Sigmoid colon (tissue), 4 donors: ENCODE results near the gene RPL7A.

ENCODE experiments used
- CTCF ChIP-seq, 4 experiments: fragments of 450-650 bp in 3 of 4; fragments of 200-600 bp in 1 of 4; IDR thresholded peaks; one replicate each; pipeline ENCODE4 v1.5.1; 2016 to 2019; ENCODE audit warnings: antibody characterized with exemption in 4 of 4, mild to moderate bottlenecking in 3 of 4, moderate library complexity in 2 of 4
- EP300 ChIP-seq, 4 donors: sonication (generic); formaldehyde crosslinking; IDR thresholded peaks; one replicate each; pipeline ENCODE4 v1.6.1; 2017; ENCODE audit warnings: antibody characterized with exemption in 4 of 4
- POLR2AphosphoS5 ChIP-seq, 4 donors: sonication (generic); formaldehyde crosslinking; IDR thresholded peaks; one replicate each; pipeline ENCODE4 v1.6.1; 2017; ENCODE audit warnings: antibody characterized with exemption in 4 of 4

- TF ChIP-seq EP300 (IDR thresholded peaks at IDR 0.05) (no peak), POLR2AphosphoS5 (IDR thresholded peaks at IDR 0.05) (no peak), CTCF (IDR thresholded peaks at IDR 0.05) (no peak)
These were observed 26.6 kb downstream of the RPL7A start for GRCh38 chr9:133374612-133375115.
